GM23338 (cell line): ENCODE results near the gene SERPING1.

Experiments used
- CREB1 ChIP-seq: fragments of 250-450 bp; sonication (Bioruptor Pico); IDR thresholded peaks from 2 replicates; pipeline ENCODE4 v1.5.0; 2020; ENCODE audit warnings: low read depth, mild to moderate bottlenecking, moderate library complexity
- EZH2 ChIP-seq: fragments of 200-600 bp; sonication (generic); IDR thresholded peaks from one replicate; pipeline ENCODE4 v1.8.0; 2017; ENCODE audit warnings: antibody characterized with exemption, mild to moderate bottlenecking, low read depth; ENCODE audit not compliant: unreplicated experiment
- EZH2phosphoT487 ChIP-seq: fragments of 200-600 bp; sonication (generic); IDR thresholded peaks from one replicate; pipeline ENCODE4 v1.8.1; 2018; ENCODE audit warnings: antibody characterized with exemption; ENCODE audit not compliant: unreplicated experiment
- NANOG ChIP-seq: IDR thresholded peaks from 2 replicates; pipeline ENCODE4 v1.6.1; 2016; ENCODE audit warnings: antibody characterized with exemption, borderline replicate concordance
- POLR2AphosphoS5 ChIP-seq: IDR thresholded peaks from 2 replicates; pipeline ENCODE4 v1.6.1; 2016; ENCODE audit warnings: antibody characterized with exemption, low read depth
- ZNF114 ChIP-seq: fragments of 250-450 bp; sonication (Bioruptor Pico); IDR thresholded peaks from 2 replicates; pipeline ENCODE4 v1.5.0; 2020; ENCODE audit warnings: mild to moderate bottlenecking, moderate library complexity
- TF ChIP-seq, protein P1 (sequence below), 2 experiments: fragments of 200-600 bp in 1 of 2; sonication (generic) in 1 of 2; conservative IDR thresholded peaks; 2 replicates each; pipeline versions ENCODE4 v1.5.1 to v1.6.1; 2016 to 2017; ENCODE audit warnings: antibody characterized with exemption in 2 of 2, low read depth in 2 of 2, mild to moderate bottlenecking in 2 of 2, moderate library complexity in 1 of 2
- TF ChIP-seq, protein P2 (sequence below): IDR thresholded peaks from one replicate; pipeline ENCODE4 v1.6.1; 2018; ENCODE audit warnings: antibody characterized with exemption; ENCODE audit not compliant: unreplicated experiment
- TF ChIP-seq, protein P3 (sequence below): IDR thresholded peaks from 2 replicates; pipeline ENCODE4 v1.6.1; 2016; ENCODE audit warnings: antibody characterized with exemption

DNA sequence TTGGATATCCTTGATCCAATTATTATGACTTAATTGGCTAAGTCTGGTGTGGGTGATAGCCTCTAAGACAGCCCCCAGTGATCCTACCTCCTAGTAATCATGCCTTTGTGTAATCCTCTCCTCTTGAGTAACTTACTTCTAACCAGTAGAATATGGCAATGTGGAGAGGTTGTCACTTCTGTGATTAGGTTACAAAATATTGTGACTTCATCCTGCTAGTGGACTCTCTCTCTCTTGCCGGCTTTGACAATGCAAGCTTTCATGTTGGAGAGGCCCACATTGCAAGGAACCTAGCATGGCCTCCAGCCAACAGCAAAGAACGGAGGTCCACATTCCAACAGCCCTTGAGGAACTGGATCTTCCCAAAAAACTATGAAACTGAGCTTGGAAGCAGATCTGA is 32.7 kb downstream of the SERPING1 start:
- TF ChIP-seq, protein P1, sequence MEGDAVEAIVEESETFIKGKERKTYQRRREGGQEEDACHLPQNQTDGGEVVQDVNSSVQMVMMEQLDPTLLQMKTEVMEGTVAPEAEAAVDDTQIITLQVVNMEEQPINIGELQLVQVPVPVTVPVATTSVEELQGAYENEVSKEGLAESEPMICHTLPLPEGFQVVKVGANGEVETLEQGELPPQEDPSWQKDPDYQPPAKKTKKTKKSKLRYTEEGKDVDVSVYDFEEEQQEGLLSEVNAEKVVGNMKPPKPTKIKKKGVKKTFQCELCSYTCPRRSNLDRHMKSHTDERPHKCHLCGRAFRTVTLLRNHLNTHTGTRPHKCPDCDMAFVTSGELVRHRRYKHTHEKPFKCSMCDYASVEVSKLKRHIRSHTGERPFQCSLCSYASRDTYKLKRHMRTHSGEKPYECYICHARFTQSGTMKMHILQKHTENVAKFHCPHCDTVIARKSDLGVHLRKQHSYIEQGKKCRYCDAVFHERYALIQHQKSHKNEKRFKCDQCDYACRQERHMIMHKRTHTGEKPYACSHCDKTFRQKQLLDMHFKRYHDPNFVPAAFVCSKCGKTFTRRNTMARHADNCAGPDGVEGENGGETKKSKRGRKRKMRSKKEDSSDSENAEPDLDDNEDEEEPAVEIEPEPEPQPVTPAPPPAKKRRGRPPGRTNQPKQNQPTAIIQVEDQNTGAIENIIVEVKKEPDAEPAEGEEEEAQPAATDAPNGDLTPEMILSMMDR (conservative IDR thresholded peaks at IDR 0.05; ENCODE audit: low read depth in 2 of 2), result no peak
- TF ChIP-seq EZH2phosphoT487 (no peak), POLR2AphosphoS5 (no peak), EZH2 (no peak), CREB1 (CRISPR knock-in tag) (no peak), ZNF114 (CRISPR knock-in tag) (no peak), NANOG (no peak)
- TF ChIP-seq, protein P2, sequence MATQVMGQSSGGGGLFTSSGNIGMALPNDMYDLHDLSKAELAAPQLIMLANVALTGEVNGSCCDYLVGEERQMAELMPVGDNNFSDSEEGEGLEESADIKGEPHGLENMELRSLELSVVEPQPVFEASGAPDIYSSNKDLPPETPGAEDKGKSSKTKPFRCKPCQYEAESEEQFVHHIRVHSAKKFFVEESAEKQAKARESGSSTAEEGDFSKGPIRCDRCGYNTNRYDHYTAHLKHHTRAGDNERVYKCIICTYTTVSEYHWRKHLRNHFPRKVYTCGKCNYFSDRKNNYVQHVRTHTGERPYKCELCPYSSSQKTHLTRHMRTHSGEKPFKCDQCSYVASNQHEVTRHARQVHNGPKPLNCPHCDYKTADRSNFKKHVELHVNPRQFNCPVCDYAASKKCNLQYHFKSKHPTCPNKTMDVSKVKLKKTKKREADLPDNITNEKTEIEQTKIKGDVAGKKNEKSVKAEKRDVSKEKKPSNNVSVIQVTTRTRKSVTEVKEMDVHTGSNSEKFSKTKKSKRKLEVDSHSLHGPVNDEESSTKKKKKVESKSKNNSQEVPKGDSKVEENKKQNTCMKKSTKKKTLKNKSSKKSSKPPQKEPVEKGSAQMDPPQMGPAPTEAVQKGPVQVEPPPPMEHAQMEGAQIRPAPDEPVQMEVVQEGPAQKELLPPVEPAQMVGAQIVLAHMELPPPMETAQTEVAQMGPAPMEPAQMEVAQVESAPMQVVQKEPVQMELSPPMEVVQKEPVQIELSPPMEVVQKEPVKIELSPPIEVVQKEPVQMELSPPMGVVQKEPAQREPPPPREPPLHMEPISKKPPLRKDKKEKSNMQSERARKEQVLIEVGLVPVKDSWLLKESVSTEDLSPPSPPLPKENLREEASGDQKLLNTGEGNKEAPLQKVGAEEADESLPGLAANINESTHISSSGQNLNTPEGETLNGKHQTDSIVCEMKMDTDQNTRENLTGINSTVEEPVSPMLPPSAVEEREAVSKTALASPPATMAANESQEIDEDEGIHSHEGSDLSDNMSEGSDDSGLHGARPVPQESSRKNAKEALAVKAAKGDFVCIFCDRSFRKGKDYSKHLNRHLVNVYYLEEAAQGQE, result no peak
- TF ChIP-seq, protein P3, sequence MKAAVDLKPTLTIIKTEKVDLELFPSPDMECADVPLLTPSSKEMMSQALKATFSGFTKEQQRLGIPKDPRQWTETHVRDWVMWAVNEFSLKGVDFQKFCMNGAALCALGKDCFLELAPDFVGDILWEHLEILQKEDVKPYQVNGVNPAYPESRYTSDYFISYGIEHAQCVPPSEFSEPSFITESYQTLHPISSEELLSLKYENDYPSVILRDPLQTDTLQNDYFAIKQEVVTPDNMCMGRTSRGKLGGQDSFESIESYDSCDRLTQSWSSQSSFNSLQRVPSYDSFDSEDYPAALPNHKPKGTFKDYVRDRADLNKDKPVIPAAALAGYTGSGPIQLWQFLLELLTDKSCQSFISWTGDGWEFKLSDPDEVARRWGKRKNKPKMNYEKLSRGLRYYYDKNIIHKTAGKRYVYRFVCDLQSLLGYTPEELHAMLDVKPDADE, result no peak
